Limb (tissue), 2 donors: ENCODE data around the gene TRIM54.

Experiments used
- DNase-seq, 2 donors: peaks; one replicate each; pipeline ENCODE4 v3.0.0-alpha.2; 2016; ENCODE audit errors: extremely low spot score in 2 of 2

TRIM54 gene

GRCh38 chr2:27354597-27354927 lies 72.3 kb downstream of the TRIM54 start:
- DNase-seq: no peak

DNA sequence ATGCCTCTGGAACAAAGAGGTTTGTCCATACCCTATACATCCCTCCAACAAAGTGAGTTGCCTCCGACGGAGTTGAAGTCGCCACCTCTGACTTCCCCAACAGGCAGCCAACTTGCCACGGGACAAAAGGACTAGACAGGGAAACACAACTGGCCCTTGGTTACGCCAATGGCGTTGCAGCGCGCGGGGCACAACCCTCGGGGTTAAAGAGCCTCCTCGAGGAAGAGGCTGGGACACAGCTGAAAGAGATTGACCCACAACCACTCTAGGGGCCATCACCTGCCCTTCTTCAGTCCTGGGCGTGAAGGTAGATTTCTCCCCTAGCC lies 73.8 kb downstream of the TRIM54 start:
- DNase-seq: no peak

DNA sequence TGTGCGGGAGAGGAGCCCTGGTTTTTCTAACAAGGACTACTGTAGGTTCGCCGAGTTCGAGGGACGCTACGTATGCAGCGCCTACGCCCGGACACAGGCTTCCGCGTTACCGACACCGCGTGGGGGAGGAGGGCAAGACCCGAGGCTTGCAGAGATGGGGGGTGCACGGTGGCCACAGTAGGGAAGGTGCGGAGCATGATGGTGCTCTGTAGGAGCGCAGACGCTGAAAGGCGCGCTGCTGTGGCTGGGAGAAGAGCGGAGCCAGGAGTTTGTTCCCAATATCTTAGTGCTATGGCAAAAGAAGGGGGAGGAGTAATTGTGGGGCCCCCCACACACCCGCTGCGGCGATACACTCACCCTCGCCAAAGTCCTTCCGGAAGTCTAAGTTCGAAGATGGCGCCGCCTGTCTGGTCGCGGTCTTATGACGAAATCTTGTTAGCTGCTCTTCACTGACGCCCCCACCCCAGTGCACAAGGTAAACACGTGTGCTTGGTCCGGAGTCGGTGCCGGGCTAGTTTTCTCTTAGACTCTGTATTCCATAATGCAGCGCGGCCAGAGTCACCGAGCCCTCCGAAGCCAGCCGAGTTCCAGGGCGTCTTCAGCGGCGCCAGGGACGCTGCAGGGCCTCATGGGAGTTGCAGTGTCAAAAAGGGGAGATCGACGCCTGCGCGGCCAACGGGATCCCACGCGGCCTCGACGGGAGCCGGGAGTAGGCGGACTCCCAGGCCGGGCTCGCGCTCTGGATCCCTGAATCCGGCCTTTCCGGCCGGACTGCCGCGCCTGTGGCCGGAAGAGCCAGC lies 74.4 kb downstream of the TRIM54 start, which contains the start of gene GTF3C2:
TSS of gene GTF3C2 (minus strand) at position 383 of the 800 bp plus-strand sequence. CDS start 13,210 bp downstream, outside the sequence.
- peak; percentile 95 to 96 for DNase-seq
